Measurements from ENCODE around the gene IGLL1.
"Not testable (repeated sequence)": the region's sequence is repeated elsewhere in the genome, so short reads cannot be mapped to it uniquely, and the experiment has no call there.

Gene IGLL1

DNA sequence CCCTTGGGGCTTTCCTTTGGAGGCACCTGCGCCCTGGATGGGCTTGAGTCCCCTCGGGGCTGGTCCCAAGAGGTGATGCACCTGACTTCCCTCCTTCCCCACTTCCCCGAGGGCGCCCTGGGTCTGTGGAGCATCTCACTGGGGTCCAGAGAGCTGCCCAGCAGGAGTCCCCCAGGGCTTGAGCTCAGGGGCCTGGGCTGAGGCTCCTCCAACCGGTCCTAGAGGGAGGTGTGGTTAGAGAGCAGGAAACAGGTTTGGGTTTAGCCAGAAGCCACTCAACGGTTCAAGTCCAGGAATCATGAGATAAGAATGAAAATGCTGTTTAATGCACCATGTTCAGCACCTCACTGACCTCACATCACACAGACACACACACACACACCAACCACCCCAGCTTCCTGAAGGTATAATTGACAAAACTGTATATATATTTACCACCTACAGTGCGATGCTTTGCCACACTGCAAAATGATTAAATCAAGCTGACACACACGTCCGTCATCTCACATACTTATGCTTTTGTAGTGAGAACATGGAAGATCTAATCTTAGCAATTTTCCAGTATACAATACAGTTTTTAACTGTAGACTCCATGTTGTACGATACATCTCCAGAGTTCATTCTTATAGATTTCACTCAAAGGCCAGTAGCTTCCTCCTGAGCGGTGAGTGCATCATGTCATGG, 628 bp upstream of the IGLL1 start:
- DNase-seq (ENCODE audit: insufficient read length, low spot score) (no peak), FAIRE-seq (no peak)
- TF ChIP-seq, protein P1, sequence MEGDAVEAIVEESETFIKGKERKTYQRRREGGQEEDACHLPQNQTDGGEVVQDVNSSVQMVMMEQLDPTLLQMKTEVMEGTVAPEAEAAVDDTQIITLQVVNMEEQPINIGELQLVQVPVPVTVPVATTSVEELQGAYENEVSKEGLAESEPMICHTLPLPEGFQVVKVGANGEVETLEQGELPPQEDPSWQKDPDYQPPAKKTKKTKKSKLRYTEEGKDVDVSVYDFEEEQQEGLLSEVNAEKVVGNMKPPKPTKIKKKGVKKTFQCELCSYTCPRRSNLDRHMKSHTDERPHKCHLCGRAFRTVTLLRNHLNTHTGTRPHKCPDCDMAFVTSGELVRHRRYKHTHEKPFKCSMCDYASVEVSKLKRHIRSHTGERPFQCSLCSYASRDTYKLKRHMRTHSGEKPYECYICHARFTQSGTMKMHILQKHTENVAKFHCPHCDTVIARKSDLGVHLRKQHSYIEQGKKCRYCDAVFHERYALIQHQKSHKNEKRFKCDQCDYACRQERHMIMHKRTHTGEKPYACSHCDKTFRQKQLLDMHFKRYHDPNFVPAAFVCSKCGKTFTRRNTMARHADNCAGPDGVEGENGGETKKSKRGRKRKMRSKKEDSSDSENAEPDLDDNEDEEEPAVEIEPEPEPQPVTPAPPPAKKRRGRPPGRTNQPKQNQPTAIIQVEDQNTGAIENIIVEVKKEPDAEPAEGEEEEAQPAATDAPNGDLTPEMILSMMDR (IDR thresholded peaks at IDR 0.05; ENCODE audit: insufficient read depth, missing control alignments): no peak

DNA sequence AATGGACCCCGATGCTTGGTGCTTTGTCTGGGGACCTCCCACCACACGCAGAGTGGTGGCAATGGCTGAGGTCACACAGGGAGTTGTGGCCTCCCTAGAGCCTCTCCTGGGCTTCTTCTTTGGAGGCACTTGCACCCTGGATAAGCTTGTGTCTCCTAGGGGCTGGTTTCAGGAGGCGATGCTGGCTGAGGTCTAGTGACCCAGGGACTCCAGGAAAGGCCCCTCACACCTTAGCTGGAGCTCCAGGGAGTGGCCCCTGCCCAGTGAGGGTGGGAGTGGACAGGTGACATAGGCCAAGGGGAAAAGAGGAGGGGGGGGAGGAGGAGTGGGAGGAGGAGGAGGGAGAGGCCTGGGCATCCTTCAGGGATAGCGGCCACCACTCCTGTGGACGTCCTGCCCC, 810 bp downstream of the IGLL1 start:
- DNase-seq (ENCODE audit: insufficient read length, low spot score): no peak
- no peak for FAIRE-seq
- TF ChIP-seq, protein P1 (IDR thresholded peaks at IDR 0.05; ENCODE audit: insufficient read depth, missing control alignments): no peak

DNA sequence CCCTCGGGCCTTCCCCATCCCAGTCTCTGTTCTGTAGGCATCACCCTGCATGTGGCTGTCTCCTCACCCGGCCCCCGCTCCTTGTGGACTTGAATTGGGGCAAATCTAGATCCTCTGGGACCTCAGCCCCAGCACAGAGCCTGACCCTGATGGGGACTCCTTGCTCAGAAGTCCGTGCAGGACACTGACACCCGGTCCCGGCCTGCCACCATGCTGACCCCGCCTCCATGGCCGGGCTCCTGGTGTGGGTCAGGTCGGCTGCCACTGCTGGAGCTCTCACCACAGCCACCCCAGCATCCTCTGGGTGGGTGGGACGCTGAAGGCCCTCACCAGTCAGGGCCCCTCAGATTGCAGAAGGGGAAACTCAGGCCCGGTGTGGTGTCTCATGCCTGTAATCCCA, 1.8 kb downstream of the IGLL1 start:
- DNase-seq (ENCODE audit: insufficient read length, low spot score): no peak
- FAIRE-seq: no peak
- TF ChIP-seq, protein P1 (IDR thresholded peaks at IDR 0.05; ENCODE audit: insufficient read depth, missing control alignments): no peak

DNA sequence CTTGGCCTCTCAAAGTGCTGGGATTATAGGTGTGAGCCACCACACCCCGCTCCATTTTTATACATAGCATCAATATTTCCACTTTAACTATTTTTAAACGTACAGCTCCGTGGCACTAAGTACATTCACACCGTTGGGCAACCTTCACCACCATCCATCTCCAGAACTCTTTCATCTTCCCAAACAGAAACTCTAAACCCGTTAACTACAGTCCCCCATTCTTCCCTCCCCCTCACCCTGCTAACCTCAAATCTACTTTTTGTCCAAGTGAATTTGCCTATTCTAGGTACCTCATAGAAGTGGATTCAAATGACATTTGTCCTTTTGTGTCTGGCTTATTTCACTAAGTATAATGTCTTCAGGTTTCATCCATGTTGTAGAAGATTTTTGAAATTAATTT, 3.4 kb downstream of the IGLL1 start:
- FAIRE-seq (no peak), DNase-seq (ENCODE audit: insufficient read length, low spot score) (no peak)

DNA sequence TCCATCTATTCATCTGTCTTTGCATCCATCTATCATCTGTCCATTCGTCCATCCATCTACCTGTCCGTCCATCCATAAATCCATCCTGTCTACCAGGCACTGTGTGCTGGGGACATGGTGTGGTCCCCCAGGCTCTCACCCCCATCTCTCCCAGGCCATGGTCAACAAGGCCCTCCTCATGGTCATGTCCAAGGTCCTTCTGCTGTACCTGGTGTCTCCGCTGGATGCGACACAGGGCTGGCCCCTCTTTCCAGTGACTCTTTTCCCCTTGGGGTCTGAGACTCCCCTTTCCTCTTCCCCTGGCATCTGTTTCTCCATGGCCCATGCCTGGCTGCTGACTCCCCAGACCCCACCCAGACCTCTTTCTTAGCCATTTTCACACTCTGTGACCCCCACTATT, 4.5 kb downstream of the IGLL1 start:
- DNase-seq (ENCODE audit: insufficient read length, low spot score): no peak
- no peak for FAIRE-seq
- TF ChIP-seq, protein P1 (IDR thresholded peaks at IDR 0.05; ENCODE audit: insufficient read depth, missing control alignments): no peak

More for the DNA sequence above, 3.4 kb downstream of the IGLL1 start:
- TF ChIP-seq, protein P1 (IDR thresholded peaks at IDR 0.05; ENCODE audit: insufficient read depth, missing control alignments): no peak

DNA sequence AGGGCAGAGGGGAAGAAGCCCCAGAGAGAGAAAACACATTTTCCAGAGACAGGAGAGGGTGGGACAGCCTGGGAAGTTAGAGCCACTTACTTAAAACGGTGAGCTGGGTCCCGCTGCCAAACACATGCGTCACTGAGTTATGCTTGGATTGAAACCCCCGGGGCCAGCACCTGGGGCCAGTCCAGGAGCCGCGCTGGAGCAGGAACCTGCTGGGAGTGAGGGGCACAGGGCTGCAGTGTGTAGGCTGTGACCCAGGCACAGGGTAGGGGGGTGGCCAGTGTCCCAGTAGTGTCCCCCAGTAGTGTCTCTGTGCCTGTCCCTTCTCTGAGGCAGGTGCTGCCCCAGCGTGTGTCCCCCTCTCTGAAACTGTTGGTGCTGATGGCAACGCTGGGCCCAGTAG, 5.2 kb downstream of the IGLL1 start:
- no peak for DNase-seq (ENCODE audit: insufficient read length, low spot score)
- TF ChIP-seq, protein P1 (IDR thresholded peaks at IDR 0.05; ENCODE audit: insufficient read depth, missing control alignments): no peak

DNA sequence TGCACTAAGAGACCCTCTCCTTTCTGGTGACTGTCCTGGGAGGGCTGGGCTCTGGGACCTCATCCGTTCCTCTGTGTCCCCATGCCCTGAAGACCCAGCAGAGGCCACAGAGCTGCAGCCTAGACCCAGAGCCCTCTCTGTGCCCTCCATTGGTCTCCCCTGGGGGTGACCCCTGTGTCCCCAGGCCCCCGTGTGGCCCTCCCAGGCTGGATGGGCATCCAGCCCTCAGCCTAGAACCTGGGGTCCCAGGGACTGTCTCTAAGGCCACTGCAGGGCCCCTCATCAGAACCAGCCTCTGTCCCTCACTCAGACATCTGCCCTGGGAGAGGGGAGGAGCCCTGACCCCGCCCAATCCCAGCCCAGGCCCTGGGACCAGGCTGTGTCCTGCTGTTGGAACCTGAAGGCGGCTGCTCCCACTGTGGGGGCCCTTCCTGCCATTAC, 5.7 kb downstream of the IGLL1 start:
- TF ChIP-seq, protein P1 (IDR thresholded peaks at IDR 0.05; ENCODE audit: insufficient read depth, missing control alignments): no peak
- DNase-seq (ENCODE audit: insufficient read length, low spot score): no peak
- FAIRE-seq: no peak

More for the DNA sequence above, 5.2 kb downstream of the IGLL1 start:
- FAIRE-seq: no peak

DNA sequence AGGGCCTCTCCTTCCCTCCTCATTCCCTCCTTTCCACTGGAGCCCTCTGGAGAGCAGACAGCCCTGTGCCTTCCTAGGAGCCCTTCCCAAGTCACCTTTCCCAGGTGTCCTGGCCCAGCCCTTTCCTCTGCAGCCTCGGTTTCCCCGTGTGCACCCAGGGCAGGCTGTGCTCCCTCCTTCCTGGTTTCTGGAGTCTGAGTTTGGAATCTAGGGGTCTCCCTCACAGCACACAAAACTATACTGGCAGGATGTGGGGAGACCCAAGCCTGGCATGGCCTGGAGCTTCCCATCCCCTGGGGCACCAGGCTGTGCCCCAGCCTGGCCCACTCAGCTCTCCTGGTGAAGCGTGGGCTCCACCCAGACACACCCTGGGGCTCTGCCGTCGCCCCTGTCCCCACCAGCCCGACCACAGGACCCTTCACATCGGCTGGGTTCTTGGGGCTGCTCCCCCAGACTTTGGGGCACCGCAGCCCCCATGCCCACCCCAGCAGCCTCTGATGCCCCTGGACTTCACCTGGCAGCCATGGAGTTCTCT, 6.3 kb downstream of the IGLL1 start:
- FAIRE-seq; DNase-seq (ENCODE audit: insufficient read length, low spot score): not testable (repeated sequence)

DNA sequence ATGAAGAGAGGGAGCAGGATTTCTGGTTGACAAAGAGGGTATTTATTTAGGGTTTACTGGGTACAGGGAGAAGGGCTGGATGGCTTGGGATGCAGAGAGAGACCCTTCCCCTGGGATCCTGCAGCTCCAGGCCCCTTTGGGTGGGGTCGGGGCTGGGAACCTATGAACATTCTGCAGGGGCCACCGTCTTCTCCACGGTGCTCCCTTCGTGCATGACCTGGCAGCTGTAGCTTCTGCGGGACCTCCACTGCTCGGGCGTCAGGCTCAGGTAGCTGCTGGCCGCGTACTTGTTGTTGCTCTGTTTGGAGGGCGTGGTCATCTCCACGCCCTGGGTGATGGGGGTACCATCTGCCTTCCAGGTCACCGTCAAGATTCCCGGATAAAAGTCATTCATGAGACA, 7.0 kb downstream of the IGLL1 start:
- not testable (repeated sequence) for DNase-seq (ENCODE audit: insufficient read length, low spot score); FAIRE-seq

All from D721Med (cell line).